ENCODE measurements around the gene TERC.

DNA sequence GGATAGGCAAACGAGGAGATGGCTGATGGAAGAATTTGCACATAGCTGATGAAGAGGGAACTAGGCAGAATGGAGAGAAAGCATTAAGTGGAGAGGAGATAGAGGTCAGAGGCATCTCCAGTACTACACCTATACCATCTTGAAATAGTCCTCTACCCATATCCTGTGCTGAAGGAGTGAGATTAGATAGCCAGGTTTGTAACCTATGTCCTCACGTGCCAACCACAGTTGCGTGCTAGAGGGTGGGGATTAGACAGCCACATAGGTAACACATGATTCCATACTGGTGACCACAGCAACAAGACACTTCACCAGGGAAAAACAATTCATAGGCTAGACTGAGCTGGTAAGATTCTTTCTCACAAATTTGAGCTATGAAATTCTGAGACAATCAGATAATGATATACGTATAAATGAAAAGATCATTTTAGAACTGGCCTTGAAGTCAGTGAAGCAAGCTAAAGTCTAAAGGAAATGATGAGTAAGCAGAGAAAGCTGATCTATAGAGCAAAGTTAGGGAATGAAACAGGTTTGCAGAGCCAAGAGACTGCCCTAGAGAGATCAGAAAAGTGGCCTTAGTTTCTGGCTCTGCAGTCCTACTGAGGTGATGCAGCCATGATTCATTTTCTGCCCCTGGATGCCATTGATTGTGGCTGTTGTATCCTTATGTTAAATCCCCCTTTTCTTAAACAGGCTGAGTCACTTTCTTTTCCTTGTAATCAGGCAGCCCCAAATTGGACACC is 26.0 kb upstream of the TERC start:
- no peak for TF ChIP-seq POLR2A (IDR thresholded peaks at IDR 0.05)
- TF ChIP-seq, protein P1, sequence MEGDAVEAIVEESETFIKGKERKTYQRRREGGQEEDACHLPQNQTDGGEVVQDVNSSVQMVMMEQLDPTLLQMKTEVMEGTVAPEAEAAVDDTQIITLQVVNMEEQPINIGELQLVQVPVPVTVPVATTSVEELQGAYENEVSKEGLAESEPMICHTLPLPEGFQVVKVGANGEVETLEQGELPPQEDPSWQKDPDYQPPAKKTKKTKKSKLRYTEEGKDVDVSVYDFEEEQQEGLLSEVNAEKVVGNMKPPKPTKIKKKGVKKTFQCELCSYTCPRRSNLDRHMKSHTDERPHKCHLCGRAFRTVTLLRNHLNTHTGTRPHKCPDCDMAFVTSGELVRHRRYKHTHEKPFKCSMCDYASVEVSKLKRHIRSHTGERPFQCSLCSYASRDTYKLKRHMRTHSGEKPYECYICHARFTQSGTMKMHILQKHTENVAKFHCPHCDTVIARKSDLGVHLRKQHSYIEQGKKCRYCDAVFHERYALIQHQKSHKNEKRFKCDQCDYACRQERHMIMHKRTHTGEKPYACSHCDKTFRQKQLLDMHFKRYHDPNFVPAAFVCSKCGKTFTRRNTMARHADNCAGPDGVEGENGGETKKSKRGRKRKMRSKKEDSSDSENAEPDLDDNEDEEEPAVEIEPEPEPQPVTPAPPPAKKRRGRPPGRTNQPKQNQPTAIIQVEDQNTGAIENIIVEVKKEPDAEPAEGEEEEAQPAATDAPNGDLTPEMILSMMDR (IDR thresholded peaks at IDR 0.05): no peak
